Neural progenitor cell (in vitro differentiated cells): ENCODE results near the gene CLTCL1.
"Not testable (repeated sequence)": the region's sequence is repeated elsewhere in the genome, so short reads cannot be mapped to it uniquely, and the experiment has no call there.

Experiments used
- EZH2 ChIP-seq: fragments of 200-600 bp; sonication (generic); IDR thresholded peaks from 2 replicates; pipeline ENCODE4 v1.6.1; 2017; ENCODE audit warnings: antibody characterized with exemption, mild to moderate bottlenecking, moderate library complexity
- TF ChIP-seq, protein P1 (sequence below): fragments of 200-600 bp; sonication (generic); IDR thresholded peaks from 2 replicates; pipeline ENCODE4 v1.5.1; 2017; ENCODE audit warnings: antibody characterized with exemption, mild to moderate bottlenecking

GRCh38 chr22:19306535-19306934 is 15.0 kb upstream of the CLTCL1 start:
- TF ChIP-seq, protein P1, sequence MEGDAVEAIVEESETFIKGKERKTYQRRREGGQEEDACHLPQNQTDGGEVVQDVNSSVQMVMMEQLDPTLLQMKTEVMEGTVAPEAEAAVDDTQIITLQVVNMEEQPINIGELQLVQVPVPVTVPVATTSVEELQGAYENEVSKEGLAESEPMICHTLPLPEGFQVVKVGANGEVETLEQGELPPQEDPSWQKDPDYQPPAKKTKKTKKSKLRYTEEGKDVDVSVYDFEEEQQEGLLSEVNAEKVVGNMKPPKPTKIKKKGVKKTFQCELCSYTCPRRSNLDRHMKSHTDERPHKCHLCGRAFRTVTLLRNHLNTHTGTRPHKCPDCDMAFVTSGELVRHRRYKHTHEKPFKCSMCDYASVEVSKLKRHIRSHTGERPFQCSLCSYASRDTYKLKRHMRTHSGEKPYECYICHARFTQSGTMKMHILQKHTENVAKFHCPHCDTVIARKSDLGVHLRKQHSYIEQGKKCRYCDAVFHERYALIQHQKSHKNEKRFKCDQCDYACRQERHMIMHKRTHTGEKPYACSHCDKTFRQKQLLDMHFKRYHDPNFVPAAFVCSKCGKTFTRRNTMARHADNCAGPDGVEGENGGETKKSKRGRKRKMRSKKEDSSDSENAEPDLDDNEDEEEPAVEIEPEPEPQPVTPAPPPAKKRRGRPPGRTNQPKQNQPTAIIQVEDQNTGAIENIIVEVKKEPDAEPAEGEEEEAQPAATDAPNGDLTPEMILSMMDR: not testable (repeated sequence)
- not testable (repeated sequence) for TF ChIP-seq EZH2
